GM20431 (cell line): ENCODE data around the gene NUDT6.

Experiments
- in situ Hi-C: fragments of 300-500 bp; cut with MseI, MboI; formaldehyde crosslinking; loops from one replicate; pipeline ENCODE4 v1.15.0; 2020; ENCODE audit warnings: low sequenced_read_pairs; ENCODE audit not compliant: unreplicated experiment

The NUDT6 gene

DNA sequence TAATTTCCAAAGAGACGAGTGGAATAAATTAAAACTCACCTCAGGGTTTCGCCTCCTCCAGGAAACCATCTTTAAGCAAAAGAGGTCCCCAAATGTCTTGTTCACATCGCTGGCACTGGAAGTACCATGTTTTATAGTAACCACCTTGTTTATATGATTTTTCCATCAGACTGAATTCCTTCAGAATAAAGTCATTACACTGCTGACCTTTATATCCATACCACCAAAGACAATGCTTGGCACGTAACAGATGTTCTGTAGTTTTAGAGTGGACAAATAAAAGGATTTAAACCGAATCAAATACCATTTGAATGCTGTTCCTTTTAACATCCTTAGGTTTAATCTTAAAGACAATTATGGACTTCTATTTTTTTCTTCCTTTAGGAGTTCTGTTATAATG lies 4.7 kb downstream of the NUDT6 start:
- in situ Hi-C loops = no loop called here

DNA sequence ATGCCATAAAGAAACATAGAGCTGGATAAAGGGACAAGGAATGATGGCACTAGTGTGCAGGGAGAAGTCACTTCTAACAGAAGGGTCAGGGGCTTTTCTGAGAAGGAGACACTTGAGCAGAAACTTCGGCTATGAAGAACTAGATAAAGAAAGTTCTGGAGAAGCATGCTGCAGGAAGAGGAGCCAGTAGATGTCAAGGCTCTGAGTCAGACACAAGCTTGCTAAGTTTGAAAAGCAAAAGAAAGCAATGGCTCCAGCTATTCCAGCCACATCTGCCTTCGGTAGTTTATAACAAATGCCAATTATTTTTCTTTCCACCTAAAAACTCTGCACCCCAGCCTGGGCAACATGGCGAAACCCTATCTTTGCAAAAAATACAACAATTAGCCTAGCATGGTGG lies 7.5 kb downstream of the NUDT6 start:
- in situ Hi-C loops = no loop called here

GRCh38 chr4:122914292-122914904 lies 8.0 kb downstream of the NUDT6 start:
- in situ Hi-C loops = no loop called here

DNA sequence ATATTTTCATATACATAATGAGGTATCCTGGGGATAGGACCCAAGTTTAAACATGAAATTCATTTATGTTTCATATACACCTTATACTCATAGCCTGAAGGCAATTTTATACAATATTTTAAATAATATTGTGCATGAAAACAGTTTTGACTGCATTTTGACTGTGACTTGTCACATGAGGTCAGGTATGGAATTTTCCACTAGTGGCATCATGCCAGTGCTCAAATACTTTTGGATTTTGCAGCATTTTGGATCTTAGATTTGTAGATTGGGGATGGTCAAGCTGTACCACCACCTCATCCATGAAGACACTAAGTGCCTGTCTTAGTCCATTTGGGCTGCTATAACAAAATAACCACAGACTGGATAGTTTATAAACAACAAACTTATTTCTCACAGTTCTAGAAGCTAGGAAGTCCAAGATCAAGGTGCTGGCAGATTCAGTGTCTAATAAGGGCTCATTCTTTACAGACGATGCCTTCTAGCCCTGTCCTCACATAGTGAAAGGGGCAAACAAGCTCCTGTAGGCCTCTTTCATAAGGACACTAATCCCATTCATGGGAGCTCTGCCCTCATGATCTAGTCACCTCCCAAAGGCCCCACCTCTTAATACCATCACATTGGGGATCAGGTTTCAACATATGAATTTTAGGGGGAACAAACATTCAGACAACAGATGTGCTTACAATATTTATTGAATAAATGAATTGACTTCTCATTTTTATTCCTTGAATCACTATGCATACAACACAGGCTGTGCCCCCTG lies 9.4 kb downstream of the NUDT6 start:
- in situ Hi-C loops = no loop called here

GRCh38 chr4:122911588-122911987 lies 10.8 kb downstream of the NUDT6 start:
- in situ Hi-C loops = no loop called here

- in situ Hi-C loops = loop anchor here (10.0 kb wide), 1 partner anchor 155 kb away; no protein-coding TSS in a partner anchor
Measured at GRCh38 chr4:122909683-122910082, 12.7 kb downstream of the NUDT6 start.

DNA sequence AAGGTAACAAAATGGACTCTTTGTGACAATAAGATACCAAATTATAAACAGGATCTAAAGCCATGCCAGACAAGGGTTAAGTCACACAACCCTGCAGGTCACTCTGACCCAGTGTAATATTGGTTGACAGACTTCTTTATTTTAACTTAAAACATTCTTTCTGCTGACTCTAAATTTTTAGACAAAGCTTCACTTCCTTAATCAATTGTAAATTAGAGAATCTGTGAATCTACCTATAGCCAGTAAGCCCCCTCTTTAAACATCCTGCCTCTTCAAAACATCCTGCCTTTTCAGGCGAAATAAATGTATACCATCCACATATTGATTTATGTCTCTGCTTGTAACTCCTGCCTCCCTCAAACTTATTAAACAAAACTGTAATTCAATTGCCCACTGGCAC lies 14.2 kb downstream of the NUDT6 start:
- in situ Hi-C loops = loop anchor here (10.0 kb wide), 1 partner anchor 153 kb away; no protein-coding TSS in a partner anchor

- in situ Hi-C loops = loop anchor here (10.0 kb wide), 1 partner anchor 152 kb away; no protein-coding TSS in a partner anchor
Measured at GRCh38 chr4:122906859-122907305, 15.5 kb downstream of the NUDT6 start.

DNA sequence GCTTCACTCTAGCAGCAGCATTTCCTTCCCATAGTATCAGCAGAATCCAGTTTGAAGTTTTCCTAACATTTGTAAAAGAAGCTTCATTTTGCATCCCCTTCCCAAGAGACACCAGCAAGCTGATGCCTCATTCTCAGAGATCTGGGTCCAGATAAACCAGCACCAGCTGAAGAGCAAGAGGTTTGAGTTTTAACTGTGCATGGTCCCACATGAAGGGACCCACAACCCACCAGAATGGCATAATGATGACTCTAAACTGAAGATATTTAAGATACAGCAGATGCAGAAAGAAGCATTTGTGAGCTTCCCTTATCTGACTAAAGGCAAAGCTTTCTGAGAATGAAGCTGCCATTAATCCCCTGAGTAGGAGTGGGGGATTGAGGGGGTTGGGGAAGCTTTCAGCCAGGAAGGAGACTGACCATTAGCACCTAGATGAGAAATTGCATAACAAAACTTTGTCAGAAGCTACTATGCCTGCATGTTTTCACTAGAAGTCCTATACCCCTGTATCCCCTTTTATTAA lies 18.6 kb downstream of the NUDT6 start:
- in situ Hi-C loops = loop anchor here (10.0 kb wide), 1 partner anchor 149 kb away; no protein-coding TSS in a partner anchor

DNA sequence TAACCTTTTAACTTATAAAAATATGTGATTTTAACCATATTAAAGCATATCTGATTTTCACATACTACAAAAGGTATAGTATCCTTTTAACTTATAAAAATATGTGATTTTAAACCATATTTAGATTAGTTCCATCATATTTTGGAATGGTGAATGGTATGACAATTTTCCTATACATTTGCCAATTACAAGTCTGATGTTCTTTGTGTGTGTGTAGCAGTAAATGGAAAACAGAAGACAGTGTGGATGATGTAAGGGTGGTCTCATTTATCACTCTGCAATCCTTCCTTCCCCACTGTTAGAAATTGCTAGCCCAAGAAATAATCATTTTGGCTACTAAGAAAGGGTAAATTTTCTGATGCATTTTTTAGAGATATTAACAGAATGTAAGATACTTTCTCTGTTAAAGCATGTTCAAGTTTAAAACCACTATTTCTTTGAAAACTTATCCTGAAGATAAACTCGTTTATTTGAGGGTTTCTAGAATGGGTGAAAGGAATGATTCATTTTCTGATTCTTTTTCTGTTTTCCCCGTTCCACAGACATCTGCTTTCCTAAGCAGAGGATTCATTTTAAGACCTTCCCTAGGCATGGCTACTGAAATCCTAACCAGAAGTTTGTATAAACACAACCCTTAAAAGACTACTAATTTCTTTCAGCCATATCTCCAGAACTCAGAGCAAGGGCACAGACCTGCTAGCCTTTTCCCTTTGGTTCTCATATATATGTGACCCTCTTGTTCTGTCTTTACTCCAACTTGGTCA lies 21.0 kb downstream of the NUDT6 start:
- in situ Hi-C loops = loop anchor here (10.0 kb wide), 1 partner anchor 147 kb away; no protein-coding TSS in a partner anchor

GRCh38 chr4:122900314-122900713 lies 22.1 kb downstream of the NUDT6 start:
- in situ Hi-C loops = loop anchor here (10.0 kb wide), 1 partner anchor 146 kb away; no protein-coding TSS in a partner anchor

GRCh38 chr4:122899682-122900081 lies 22.7 kb downstream of the NUDT6 start:
- in situ Hi-C loops = loop anchor here (10.0 kb wide), 1 partner anchor 145 kb away; no protein-coding TSS in a partner anchor

DNA sequence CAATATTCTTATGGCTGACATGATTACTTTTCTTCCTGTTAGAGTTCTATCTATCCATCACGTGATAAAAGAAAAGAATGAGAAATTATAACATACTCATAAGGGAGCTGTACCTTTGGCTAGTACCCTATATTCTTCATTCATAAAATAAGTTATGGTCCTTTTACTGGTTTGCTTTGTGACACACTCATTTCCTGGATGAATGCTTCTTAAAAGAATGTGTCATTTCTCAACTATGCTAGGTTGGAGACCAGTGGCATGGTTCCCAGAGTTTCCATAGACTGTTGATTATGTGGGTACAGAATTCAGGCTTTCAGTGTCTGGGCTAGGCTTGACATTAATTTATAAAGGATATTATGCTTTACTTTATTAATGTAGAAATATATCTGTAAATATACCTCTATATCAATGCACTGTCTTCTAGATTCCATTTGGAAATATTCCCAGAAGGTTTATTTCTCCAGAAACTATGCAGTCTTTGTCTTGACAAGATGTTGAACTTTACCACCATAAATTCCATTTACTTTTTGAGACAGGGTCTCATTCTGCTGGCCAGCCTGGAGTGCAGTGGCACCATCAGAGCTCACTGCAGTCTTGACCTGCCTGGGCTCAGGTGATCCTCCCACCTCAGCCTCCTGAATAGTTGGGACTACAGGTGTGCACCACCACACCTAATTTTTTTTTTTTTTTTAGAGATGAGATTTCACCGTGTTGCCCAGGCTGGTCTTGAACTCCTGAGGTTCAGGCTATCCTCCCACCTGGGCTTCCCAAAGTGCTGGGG lies 23.8 kb downstream of the NUDT6 start:
- in situ Hi-C loops = no loop called here

DNA sequence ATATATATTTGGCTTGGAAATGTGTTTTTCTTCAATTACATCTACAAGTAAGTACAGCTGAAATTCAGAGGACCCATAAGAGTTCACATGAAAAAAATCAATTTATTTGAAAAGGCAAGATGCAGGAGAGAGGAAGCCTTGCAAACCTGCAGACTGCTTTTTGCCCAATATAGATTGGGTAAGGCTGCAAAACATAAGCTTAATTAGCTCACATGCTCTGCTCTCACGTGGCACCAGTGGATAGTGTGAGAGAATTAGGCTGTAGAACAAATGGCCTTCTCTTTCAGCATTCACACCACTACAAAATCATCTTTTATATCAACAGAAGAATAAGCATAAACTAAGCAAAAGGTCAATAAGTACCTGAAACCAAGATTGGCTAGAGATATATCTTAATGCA lies 26.1 kb downstream of the NUDT6 start:
- in situ Hi-C loops = no loop called here

- in situ Hi-C loops = no loop called here
Measured at GRCh38 chr4:122895336-122895995, 26.9 kb downstream of the NUDT6 start.

GRCh38 chr4:122894827-122895226 lies 27.6 kb downstream of the NUDT6 start:
- in situ Hi-C loops = no loop called here

- in situ Hi-C loops = no loop called here
Measured at GRCh38 chr4:122890147-122890795, 32.1 kb downstream of the NUDT6 start.

DNA sequence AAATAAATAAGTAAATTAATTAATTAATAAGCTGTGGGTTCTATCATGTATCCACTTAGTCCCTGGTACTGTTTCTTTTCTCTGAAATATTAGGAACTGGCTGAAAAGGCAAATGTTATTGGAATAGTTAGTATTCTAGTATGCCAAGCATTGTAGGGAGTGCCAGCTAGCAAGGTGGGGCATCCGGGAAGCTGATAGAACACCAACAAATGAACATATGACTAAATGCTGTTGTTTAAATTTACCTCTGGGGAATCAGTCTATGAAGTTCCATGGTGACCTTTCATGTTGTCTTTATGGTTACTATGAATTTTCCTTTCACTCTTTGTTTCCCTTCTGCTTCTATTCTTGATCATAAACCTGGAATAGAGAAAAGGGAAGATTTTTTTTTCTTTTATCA lies 32.7 kb downstream of the NUDT6 start:
- in situ Hi-C loops = no loop called here

DNA sequence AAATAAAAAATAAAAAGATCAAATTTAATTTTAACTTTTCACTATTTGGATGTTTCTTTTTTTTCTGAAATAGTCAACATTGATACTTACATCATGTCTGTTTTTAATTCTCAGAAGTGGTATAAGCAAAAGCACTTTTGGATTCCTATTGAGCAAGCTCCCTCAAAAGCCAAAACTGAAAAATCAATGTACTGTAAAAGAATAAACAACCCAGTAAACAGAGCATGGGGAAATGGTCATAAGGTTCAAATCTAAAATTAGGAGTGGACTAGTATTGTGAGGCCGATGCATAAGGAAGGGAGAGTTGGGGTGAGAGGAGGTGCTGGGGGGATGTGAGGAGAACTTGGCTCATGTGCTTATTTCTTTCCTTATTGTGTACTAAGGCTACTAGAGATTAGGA lies 37.9 kb downstream of the NUDT6 start:
- in situ Hi-C loops = no loop called here
